CD14-positive monocyte (primary cell): ENCODE measurements around the gene KYNU. TPM values are rescaled to one million over a fixed set of nuclear protein-coding genes. Genes with fewer than 3 reads are reported as not detected.

ENCODE experiments used
- DNase-seq, 3 donors: peaks; one replicate each; pipeline ENCODE4 v3.0.0-alpha.2; 2011 to 2022
- H2AFZ ChIP-seq: 2 replicates; pipeline ENCODE4 v1.6.0; 2012; ENCODE audit warnings: mild to moderate bottlenecking, low read depth, low read length, inconsistent platforms; ENCODE audit not compliant: insufficient read depth, poor library complexity, severe bottlenecking
- H3K27ac ChIP-seq, 2 donors: 1 replicate in 1 of 2; 2 replicates in 1 of 2; pipeline ENCODE4 v1.5.1; 2012 to 2013; ENCODE audit warnings: low read length in 2 of 2, control low read depth in 1 of 2, inconsistent platforms in 1 of 2, low read depth in 1 of 2, mild to moderate bottlenecking in 1 of 2
- H3K27me3 ChIP-seq, 2 donors: one replicate each; pipeline versions ENCODE4 v1.6.0 to v1.6.1; 2011 to 2013; ENCODE audit warnings: low read length in 2 of 2; ENCODE audit not compliant: control insufficient read depth in 2 of 2, insufficient read depth in 2 of 2
- H3K36me3 ChIP-seq, 2 donors: replicated peaks in 1 of 2; 1 replicate in 1 of 2; 2 replicates in 1 of 2; pipeline versions ENCODE4 v1.5.1 to v1.6.1; 2012 to 2013; ENCODE audit warnings: low read length in 2 of 2, control low read depth in 1 of 2, inconsistent platforms in 1 of 2, mild to moderate bottlenecking in 1 of 2; ENCODE audit not compliant: insufficient read depth in 2 of 2, control insufficient read depth in 1 of 2
- H3K4me1 ChIP-seq, 2 donors: 1 replicate in 1 of 2; 2 replicates in 1 of 2; pipeline versions ENCODE4 v1.5.1 to v1.6.1; 2012 to 2013; ENCODE audit warnings: low read length in 2 of 2, control low read depth in 1 of 2, inconsistent platforms in 1 of 2, mild to moderate bottlenecking in 1 of 2, moderate library complexity in 1 of 2; ENCODE audit not compliant: insufficient read depth in 2 of 2, control insufficient read depth in 1 of 2
- H3K4me2 ChIP-seq: replicated peaks from 2 replicates; pipeline ENCODE3; 2012; ENCODE audit warnings: low read length, moderate library complexity, mild to moderate bottlenecking; ENCODE audit not compliant: poor library complexity, severe bottlenecking; ENCODE audit errors: extremely low read depth
- H3K4me3 ChIP-seq, 3 experiments: fragments of 200-600 bp in 1 of 3; sonication (generic) in 1 of 3; replicated peaks in 1 of 3; 1 replicate in 2 of 3; 2 replicates in 1 of 3; pipeline ENCODE4 v1.5.1; 2011 to 2013; ENCODE audit warnings: low read length in 3 of 3, mild to moderate bottlenecking in 3 of 3, control low read depth in 2 of 3, low read depth in 2 of 3, inconsistent platforms in 1 of 3, moderate library complexity in 1 of 3
- H3K79me2 ChIP-seq: 2 replicates; pipeline ENCODE4 v1.6.0; 2012; ENCODE audit warnings: mild to moderate bottlenecking, control low read depth, inconsistent platforms, low read length, moderate library complexity; ENCODE audit not compliant: insufficient read depth
- H3K9ac ChIP-seq: 2 replicates; pipeline ENCODE4 v1.6.0; 2017; ENCODE audit warnings: low read length, mild to moderate bottlenecking; ENCODE audit not compliant: insufficient read depth, poor library complexity, severe bottlenecking
- H3K9me3 ChIP-seq, 2 donors: replicated peaks in 1 of 2; 1 replicate in 1 of 2; 2 replicates in 1 of 2; pipeline versions ENCODE4 v1.5.1 to v1.6.1; 2012 to 2013; ENCODE audit warnings: low read length in 2 of 2, control low read depth in 1 of 2; ENCODE audit not compliant: control insufficient read depth in 1 of 2, insufficient read depth in 1 of 2
- H4K20me1 ChIP-seq: 2 replicates; pipeline ENCODE4 v1.6.0; 2012; ENCODE audit warnings: mild to moderate bottlenecking, low read length, control low read depth, moderate library complexity; ENCODE audit not compliant: insufficient read depth
- H3K27ac Mint-ChIP-seq, 7 donors: one replicate each; pipeline ENCODE4 v1.8.0; 2020; ENCODE audit warnings: mild to moderate bottlenecking in 7 of 7, mixed read lengths in 7 of 7, moderate library complexity in 6 of 7, inconsistent platforms in 2 of 7
- H3K27me3 Mint-ChIP-seq, 3 donors: one replicate each; pipeline ENCODE4 v1.8.0; 2021 to 2022; ENCODE audit warnings: low read depth in 3 of 3, mild to moderate bottlenecking in 3 of 3, mixed read lengths in 3 of 3, moderate library complexity in 3 of 3, inconsistent platforms in 1 of 3
- H3K36me3 Mint-ChIP-seq, 2 donors: one replicate each; pipeline ENCODE4 v1.8.0; 2020; ENCODE audit warnings: mixed read lengths in 2 of 2, inconsistent platforms in 1 of 2, mild to moderate bottlenecking in 1 of 2
- H3K4me1 Mint-ChIP-seq: one replicate; pipeline ENCODE4 v1.8.0; 2020; ENCODE audit warnings: mild to moderate bottlenecking, mixed read lengths
- H3K4me3 Mint-ChIP-seq, 2 donors: one replicate each; pipeline ENCODE4 v1.8.0; 2020; ENCODE audit warnings: mild to moderate bottlenecking in 2 of 2, mixed read lengths in 2 of 2, moderate library complexity in 1 of 2
- H3K9me3 Mint-ChIP-seq, 7 donors: one replicate each; pipeline ENCODE4 v1.8.0; 2020 to 2022; ENCODE audit warnings: mixed read lengths in 7 of 7, mild to moderate bottlenecking in 6 of 7, moderate library complexity in 6 of 7, inconsistent platforms in 2 of 7
- WGBS: methylation state at CpG from one replicate; pipeline ENCODE4 v1.1.5; 2013; ENCODE audit warnings: missing lambda C conversion rate; ENCODE audit not compliant: insufficient coverage; 5-methylcytosine and 5-hydroxymethylcytosine counted together
- intact Hi-C, 2 donors: fragments of 100-400 bp; cut with micrococcal nuclease; formaldehyde crosslinking; loops; one replicate each; pipeline versions ENCODE4 v1.15.0 to v1.15.1; 2023
- polyA plus RNA-seq, 3 donors: library from polyadenylated mRNA; depleted of rRNA in 1 of 3; unstranded in 2 of 3; stranded (reverse) in 1 of 3; fragments of 300-500 nt in 2 of 3; fragments of >200 nt in 1 of 3; fragmentation: Illumina TruSeq in 2 of 3; gene quantifications; 1 replicate in 2 of 3; 2 replicates in 1 of 3; pipeline ENCODE4 v1.2.3, GENCODE V29; 2012 to 2021
- TF ChIP-seq, protein P1 (sequence below): fragments of 200-600 bp; IDR thresholded peaks from one replicate; pipeline ENCODE4 v1.8.0; 2022; ENCODE audit warnings: antibody characterized with exemption, mild to moderate bottlenecking

KYNU gene
- polyA plus RNA-seq, 3 donors = 40.7 to 132 (median 131) TPM

DNA sequence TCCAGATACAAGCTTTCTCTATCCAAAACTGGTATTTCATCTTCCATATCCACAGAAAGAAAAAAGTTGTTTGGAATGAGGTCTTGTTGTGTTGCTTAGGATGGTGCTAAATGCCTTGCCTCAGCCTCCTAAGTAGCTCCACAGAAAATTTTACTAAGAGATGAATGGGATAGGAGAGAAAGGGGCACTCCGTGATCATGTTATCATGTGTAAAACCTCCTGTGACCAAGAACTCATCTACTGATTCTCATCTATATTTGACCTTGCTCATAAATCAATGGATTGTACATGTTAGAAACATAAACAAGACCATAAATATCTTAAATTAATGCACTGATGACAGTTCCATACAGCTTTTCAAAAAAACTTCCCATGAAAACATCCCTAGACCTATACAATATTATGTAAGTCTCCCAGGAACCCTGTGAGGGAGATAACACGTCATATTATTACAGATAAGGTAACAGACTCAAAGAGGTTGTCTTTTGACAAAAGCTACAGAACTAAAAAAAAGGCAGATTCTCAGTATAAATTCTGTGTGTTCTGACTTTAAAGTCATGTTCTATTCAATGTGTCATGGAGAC is 29.3 kb upstream of the KYNU start:
- Mint-ChIP-seq H3K9me3 (no peaks in the 10 kb centered on the region), H3K27me3 (peaks cover 1 to 8% (median 1%) of the 10 kb centered on the region in 3 donors), H3K27ac (no peak overlapping the region), H3K36me3 (peaks cover 0 to 5% of the 10 kb centered on the region in 2 donors), H3K4me1 (peaks cover 3% of the 10 kb centered on the region), H3K4me3 (no peak overlapping the region)
- Histone ChIP-seq H3K4me3 (no peak overlapping the region), H3K9ac (no peak overlapping the region), H3K79me2 (no peaks in the 10 kb centered on the region), H3K27ac (no peak overlapping the region), H2AFZ (no peak overlapping the region), H3K4me2 (no peak overlapping the region), H3K9me3 (no peaks in the 10 kb centered on the region), H3K27me3 (no peaks in the 10 kb centered on the region), H4K20me1 (no peaks in the 10 kb centered on the region), H3K4me1 (no peaks in the 10 kb centered on the region), H3K36me3 (no peaks in the 10 kb centered on the region)
- DNase-seq = no peak
- intact Hi-C loops = no loop called here
- TF ChIP-seq, protein P1, sequence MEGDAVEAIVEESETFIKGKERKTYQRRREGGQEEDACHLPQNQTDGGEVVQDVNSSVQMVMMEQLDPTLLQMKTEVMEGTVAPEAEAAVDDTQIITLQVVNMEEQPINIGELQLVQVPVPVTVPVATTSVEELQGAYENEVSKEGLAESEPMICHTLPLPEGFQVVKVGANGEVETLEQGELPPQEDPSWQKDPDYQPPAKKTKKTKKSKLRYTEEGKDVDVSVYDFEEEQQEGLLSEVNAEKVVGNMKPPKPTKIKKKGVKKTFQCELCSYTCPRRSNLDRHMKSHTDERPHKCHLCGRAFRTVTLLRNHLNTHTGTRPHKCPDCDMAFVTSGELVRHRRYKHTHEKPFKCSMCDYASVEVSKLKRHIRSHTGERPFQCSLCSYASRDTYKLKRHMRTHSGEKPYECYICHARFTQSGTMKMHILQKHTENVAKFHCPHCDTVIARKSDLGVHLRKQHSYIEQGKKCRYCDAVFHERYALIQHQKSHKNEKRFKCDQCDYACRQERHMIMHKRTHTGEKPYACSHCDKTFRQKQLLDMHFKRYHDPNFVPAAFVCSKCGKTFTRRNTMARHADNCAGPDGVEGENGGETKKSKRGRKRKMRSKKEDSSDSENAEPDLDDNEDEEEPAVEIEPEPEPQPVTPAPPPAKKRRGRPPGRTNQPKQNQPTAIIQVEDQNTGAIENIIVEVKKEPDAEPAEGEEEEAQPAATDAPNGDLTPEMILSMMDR = no peak
- WGBS = no CpG with 5 or more reads among the region's 2 CpGs

DNA sequence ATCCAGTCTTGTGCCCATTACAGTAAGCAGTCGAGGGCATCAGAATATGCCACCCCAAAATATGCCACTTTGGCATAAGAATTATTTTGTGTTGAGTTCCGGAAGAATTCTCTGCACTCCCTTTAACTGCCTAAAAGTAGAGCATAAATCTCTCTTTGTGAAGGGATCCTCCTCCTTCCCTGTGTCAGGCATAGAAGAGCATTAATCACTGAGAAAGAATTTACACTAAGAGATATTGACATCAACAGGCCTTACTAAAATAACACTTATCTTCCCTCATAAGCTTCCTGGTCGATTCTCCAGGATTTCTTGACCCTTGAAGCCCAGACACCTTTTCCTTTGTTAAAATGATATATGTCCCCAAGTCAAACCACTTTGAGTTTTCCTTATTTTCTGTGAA is 27.6 kb upstream of the KYNU start:
- 67% methylated on average over 1 of the region's 3 CpGs for WGBS
- no peak overlapping the region for H3K9ac ChIP-seq
- H3K4me3 ChIP-seq = no peak overlapping the region
- Mint-ChIP-seq H3K9me3 (no peaks in the 10 kb centered on the region), H3K4me1 (peaks cover 2% of the 10 kb centered on the region), H3K36me3 (no peaks in the 10 kb centered on the region), H3K4me3 (no peak overlapping the region), H3K27me3 (peaks cover 1 to 8% (median 1%) of the 10 kb centered on the region in 3 donors), H3K27ac (no peak overlapping the region)
- H3K27me3 ChIP-seq = peaks cover 0 to 3% of the 10 kb centered on the region in 2 donors
- H3K4me2 ChIP-seq = no peak overlapping the region
- H3K27ac ChIP-seq = no peak overlapping the region
- H3K36me3 ChIP-seq = no peaks in the 10 kb centered on the region
- H4K20me1 ChIP-seq = no peaks in the 10 kb centered on the region
- H3K79me2 ChIP-seq = no peaks in the 10 kb centered on the region
- H2AFZ ChIP-seq = no peak overlapping the region
- DNase-seq = no peak
- no peaks in the 10 kb centered on the region for H3K9me3 ChIP-seq
- TF ChIP-seq, protein P1 = no peak
- intact Hi-C loops = no loop called here
- H3K4me1 ChIP-seq = no peaks in the 10 kb centered on the region
